Endothelial cell (in vitro differentiated cells): ENCODE results near the gene DUOX2. TPM values are rescaled to one million over a fixed set of nuclear protein-coding genes. Genes with fewer than 3 reads are reported as not detected.

ENCODE experiments used
- DNase-seq: peaks from one replicate; pipeline ENCODE4 v3.0.0; 2021; ENCODE audit warnings: low spot score
- H3K27ac Mint-ChIP-seq: one replicate; pipeline ENCODE4 v1.8.0; 2021; ENCODE audit warnings: mixed read lengths, inconsistent platforms; ENCODE audit not compliant: unreplicated experiment
- H3K27me3 Mint-ChIP-seq: one replicate; pipeline ENCODE4 v1.8.0; 2021; ENCODE audit warnings: mild to moderate bottlenecking, moderate library complexity, mixed read lengths, inconsistent platforms; ENCODE audit not compliant: unreplicated experiment
- H3K36me3 Mint-ChIP-seq: one replicate; pipeline ENCODE4 v1.8.0; 2021; ENCODE audit warnings: mild to moderate bottlenecking, low read depth, mixed read lengths, inconsistent platforms; ENCODE audit not compliant: unreplicated experiment
- H3K4me1 Mint-ChIP-seq: one replicate; pipeline ENCODE4 v1.8.0; 2021; ENCODE audit warnings: mild to moderate bottlenecking, mixed read lengths, inconsistent platforms; ENCODE audit not compliant: unreplicated experiment
- H3K4me3 Mint-ChIP-seq: one replicate; pipeline ENCODE4 v1.8.0; 2021; ENCODE audit warnings: mild to moderate bottlenecking, mixed read lengths, inconsistent platforms; ENCODE audit not compliant: unreplicated experiment
- H3K9me3 Mint-ChIP-seq: one replicate; pipeline ENCODE4 v1.8.0; 2021; ENCODE audit warnings: mixed read lengths, inconsistent platforms; ENCODE audit not compliant: unreplicated experiment
- CTCF ChIP-seq: fragments of 200-600 bp; sonication (generic); IDR thresholded peaks from one replicate; pipeline ENCODE4 v1.5.0; 2021; ENCODE audit warnings: antibody characterized with exemption; ENCODE audit not compliant: unreplicated experiment
- total RNA-seq: library from RNA; stranded (reverse); fragmentation: NEBNext Ultra II Directional; extraction: Animal tissue kit (Norgen Biotek cat#: 25700); gene quantifications from one replicate; pipeline ENCODE4 v1.2.1, GENCODE V29; 2021; ENCODE audit not compliant: unreplicated experiment

The DUOX2 gene
- total RNA-seq, 1 donor from 2014 or later: 1.2 TPM

- no peaks in the 10 kb centered on the region for H3K9me3 Mint-ChIP-seq
- TF ChIP-seq CTCF: no peak
- H3K4me3 Mint-ChIP-seq: no peak overlapping the region
- no peak for DNase-seq
- peaks cover 5% of the 10 kb centered on the region for H3K27me3 Mint-ChIP-seq
- no peak overlapping the region for H3K27ac Mint-ChIP-seq
- H3K4me1 Mint-ChIP-seq: peaks cover 3% of the 10 kb centered on the region
- H3K36me3 Mint-ChIP-seq: no peaks in the 10 kb centered on the region
Observed at GRCh38 chr15:45143946-45144345, 30.0 kb upstream of the DUOX2 start.

DNA sequence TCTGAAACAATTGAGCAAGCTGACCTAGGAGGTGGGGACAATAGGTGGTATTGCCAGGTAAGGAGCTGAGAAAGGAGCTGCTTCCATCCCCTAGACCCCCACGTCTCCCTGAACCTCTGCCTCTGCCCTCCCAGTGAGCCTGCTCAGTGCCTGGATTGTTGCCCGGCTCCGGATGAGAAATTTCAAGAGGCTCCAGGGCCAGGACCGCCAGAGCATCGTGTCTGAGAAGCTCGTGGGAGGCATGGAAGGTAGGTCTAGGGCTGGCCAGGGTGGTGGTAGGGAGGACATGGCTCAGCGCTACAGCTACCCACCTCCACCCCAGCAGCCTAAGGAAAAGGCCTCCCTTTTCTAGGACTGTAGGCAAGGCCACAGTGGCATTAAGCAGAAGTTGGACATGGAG lies 29.1 kb upstream of the DUOX2 start:
- no peak for TF ChIP-seq CTCF
- Mint-ChIP-seq H3K27me3 (peaks cover 5% of the 10 kb centered on the region), H3K4me3 (no peak overlapping the region), H3K4me1 (peaks cover 3% of the 10 kb centered on the region), H3K9me3 (no peaks in the 10 kb centered on the region), H3K36me3 (no peaks in the 10 kb centered on the region), H3K27ac (no peak overlapping the region)
- no peak for DNase-seq

DNA sequence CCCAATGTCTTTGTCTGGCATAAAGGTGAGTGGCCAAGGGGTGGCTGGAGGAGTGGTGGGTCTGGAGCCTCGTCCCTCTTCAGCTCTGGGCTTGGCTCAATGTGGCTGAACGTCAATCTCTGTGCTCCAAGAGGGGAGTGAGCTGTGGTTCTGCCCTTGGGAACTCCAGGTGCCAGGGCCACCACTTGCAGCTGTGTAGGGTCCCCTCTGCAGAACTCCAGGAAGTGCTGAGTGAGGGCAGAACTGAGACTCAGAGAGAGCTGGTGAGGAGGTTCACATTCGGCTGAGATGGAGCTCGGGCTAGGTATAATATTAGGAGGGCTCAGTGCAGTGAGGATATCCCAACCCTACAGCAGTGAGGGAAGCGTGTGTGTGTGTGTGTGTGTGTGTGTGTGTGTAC lies 27.4 kb upstream of the DUOX2 start:
- H3K4me3 Mint-ChIP-seq: no peak overlapping the region
- no peaks in the 10 kb centered on the region for H3K9me3 Mint-ChIP-seq
- peaks cover 10% of the 10 kb centered on the region for H3K27me3 Mint-ChIP-seq
- H3K36me3 Mint-ChIP-seq: no peaks in the 10 kb centered on the region
- no peak overlapping the region for H3K27ac Mint-ChIP-seq
- H3K4me1 Mint-ChIP-seq: peaks cover 3% of the 10 kb centered on the region
- no peak for DNase-seq
- no peak for TF ChIP-seq CTCF

DNA sequence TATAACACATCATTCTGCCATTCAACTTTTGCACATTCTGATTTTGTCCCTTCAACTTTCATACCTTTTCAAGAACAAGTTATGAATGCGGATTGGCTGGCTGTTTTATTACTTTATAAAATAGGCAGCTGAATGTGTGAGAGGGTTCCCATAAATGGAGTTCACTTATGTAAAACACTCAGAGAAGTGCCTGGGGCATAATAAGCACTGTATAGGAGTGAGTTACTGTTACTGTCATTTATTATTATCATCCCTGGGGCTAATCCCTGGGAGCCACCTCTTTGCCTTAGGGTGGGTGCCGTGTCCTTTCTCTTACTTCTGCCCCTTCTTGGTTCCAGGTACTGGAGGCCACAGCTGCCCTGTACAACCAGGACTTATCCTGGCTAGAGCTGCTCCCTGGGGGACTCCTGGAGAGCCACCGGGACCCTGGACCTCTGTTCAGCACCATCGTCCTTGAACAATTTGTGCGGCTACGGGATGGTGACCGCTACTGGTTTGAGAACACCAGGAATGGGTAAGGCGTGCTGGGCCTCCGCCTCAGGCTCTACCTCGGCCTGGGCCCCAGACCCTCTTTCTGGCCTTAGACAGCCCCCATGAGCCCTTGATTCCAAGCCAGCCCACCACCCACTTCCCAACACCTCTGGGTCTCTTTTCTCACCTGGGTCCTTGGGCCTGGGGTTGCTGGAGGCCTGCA lies 26.7 kb upstream of the DUOX2 start:
- H3K27me3 Mint-ChIP-seq: peaks cover 8% of the 10 kb centered on the region

More for the DNA sequence above, 26.7 kb upstream of the DUOX2 start:
- H3K36me3 Mint-ChIP-seq: no peaks in the 10 kb centered on the region
- peaks cover 3% of the 10 kb centered on the region for H3K4me1 Mint-ChIP-seq
- DNase-seq: no peak
- no peak for TF ChIP-seq CTCF
- no peak overlapping the region for H3K27ac Mint-ChIP-seq
- H3K9me3 Mint-ChIP-seq: no peaks in the 10 kb centered on the region
- no peak overlapping the region for H3K4me3 Mint-ChIP-seq
